Central memory CD4-positive, alpha-beta T cell (primary cell): Measurements from ENCODE around the gene UBA6.

ENCODE experiments used
- DNase-seq: peaks from one replicate; pipeline ENCODE4 v3.0.0; 2022

Gene UBA6

DNA sequence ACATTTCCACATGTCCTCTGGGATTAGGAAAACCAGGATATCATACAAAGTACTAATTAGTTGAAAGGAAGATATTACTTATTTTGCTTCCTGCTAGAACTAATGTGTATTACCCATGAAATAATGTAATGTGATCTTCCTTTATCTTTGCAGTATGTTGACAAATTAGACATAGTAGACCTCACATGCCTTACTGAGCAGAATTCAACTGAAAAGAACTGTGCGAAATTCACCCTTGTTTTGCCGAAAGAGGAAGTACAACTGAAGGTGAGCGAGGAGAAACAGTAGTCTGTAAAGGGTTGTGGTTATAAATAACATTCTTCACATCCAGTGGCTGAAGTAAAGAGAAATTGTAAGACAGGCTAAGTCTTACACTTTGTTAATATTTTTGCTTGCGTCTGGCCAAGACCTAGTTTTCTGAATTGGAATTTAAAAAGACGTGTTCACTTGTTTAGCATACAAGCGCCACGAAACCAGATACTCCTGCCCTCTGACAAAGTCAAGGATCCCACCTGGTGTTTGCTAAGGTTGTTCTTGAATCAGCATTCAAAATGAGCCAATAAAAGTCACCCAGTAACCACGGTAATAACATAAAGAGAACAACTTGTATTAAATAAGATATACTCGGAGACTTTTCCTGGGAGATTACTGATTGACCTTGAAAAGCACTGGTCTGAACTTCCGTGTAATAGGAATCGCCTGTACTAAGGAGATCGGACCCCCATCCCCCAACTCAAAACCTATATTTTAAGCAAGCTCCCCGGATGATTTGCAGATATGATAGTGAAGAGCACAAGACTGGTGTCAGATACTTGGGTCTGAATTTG, 125.5 kb downstream of the UBA6 start:
- DNase-seq, result no peak

DNA sequence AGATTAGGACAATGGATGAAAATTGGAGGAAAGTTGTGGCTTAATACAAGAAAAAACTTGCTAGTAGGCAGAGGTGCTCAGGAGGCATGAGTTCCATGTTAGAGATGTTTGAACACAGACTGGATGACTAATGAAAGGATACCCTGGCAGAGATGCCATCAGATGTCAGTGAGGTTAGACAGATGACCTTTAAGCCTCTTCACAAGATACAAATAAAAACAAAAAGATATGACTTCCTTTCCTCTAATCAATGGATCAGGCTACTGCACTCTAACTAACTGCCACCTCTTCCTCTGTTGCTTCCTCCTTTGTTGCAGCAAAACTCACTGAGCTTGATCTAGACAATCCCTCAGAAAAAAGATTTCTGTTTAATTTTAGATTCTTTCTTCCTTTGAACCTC, 127.8 kb downstream of the UBA6 start:
- no peak for DNase-seq

GRCh38 chr4:67571975-67572374, 129.0 kb downstream of the UBA6 start:
- DNase-seq, result no peak

DNA sequence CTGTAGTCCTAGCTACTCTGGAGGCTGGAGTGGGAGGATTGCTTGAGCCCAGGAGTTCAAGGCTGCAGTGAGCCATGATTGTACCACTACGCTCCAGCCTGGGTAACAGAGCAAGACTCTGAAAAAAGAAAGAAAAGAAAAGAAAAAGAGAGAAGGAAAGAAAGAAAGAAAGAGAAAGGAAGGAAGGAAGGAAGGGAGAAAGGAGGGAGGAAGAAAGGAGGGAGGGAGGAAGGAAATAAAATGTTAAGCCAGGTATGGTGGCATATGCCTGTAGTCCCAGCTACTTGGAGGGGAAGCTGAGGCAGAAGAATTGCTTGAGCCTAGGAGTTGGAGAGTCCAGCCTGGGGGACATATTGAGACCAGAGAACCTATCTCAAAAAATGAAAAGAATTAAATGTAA, 130.4 kb downstream of the UBA6 start:
- DNase-seq, result no peak

GRCh38 chr4:67568820-67569219, 132.1 kb downstream of the UBA6 start:
- no peak for DNase-seq

DNA sequence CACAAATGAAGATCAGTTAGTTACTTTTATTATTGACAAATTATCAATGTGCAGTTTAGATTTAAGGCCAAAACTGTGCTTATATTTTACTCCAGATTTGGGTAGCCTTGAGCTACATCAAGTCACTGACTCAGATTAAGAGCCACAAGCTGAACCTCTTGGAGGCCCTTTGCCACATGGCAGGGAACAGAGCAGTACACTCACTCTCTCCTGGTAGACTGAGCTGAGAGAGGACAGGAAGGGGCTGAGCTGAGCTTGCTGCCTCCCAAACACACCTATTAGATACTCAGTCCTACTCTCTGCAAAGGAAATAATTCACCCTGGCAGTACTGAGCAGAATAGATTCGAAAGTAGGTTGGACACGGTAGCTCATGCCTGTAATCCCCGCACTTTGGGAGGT, 134.6 kb downstream of the UBA6 start:
- DNase-seq, result no peak

- DNase-seq, result no peak
Observed at GRCh38 chr4:67565284-67565683, 135.7 kb downstream of the UBA6 start.
